WI38 (cell line): ENCODE data around the gene ANAPC5.

Experiments used
- H3K4me3 ChIP-seq: 2 replicates; pipeline ENCODE4 v1.5.1; 2011; ENCODE audit warnings: low read depth, mild to moderate bottlenecking, control low read depth, low read length
- TF ChIP-seq, protein P1 (sequence below): IDR thresholded peaks from 2 replicates; pipeline ENCODE4 v1.5.1; 2012; ENCODE audit warnings: low read depth, mild to moderate bottlenecking, control low read depth, low read length

Gene ANAPC5

DNA sequence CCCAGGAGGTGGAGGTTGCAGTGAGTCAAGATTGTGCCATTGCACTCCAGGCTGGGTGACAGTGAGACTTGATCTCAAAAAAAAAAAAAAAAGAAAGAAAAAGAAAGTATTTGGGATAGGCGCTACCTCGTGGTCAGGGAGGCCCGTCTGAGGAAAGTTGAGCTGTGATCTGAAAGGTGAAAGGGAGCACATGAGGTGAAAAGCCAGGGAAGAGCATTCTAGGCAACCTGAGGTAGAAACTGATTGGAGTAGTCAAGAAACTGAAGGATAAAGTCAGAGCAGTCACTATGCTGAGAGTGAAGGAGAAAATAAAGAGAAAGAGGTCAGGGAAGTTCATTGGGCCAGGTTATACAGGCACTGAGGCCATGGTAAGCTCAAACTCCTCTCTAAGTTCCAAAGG lies 7.7 kb downstream of the ANAPC5 start:
- TF ChIP-seq, protein P1, sequence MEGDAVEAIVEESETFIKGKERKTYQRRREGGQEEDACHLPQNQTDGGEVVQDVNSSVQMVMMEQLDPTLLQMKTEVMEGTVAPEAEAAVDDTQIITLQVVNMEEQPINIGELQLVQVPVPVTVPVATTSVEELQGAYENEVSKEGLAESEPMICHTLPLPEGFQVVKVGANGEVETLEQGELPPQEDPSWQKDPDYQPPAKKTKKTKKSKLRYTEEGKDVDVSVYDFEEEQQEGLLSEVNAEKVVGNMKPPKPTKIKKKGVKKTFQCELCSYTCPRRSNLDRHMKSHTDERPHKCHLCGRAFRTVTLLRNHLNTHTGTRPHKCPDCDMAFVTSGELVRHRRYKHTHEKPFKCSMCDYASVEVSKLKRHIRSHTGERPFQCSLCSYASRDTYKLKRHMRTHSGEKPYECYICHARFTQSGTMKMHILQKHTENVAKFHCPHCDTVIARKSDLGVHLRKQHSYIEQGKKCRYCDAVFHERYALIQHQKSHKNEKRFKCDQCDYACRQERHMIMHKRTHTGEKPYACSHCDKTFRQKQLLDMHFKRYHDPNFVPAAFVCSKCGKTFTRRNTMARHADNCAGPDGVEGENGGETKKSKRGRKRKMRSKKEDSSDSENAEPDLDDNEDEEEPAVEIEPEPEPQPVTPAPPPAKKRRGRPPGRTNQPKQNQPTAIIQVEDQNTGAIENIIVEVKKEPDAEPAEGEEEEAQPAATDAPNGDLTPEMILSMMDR: no peak
- H3K4me3 ChIP-seq: no peak overlapping the region

DNA sequence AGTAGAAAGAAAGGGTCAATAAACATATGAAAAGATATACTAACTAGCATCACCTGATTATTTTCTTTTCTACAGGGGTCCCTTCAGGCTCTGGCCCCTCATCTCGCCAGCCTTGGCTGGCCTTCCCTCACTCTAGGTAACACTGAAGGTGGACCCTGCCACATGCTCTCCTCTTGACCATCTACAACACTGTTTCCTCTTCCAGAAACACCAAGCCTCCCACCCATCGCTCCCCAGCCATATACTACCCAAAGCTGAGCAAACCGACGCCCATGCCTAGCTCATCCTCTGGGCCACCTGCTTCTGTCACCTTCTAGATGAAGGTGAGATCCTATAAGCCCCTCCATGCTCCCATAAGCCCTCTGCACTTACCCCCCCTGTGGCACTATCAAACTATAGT lies 14.8 kb downstream of the ANAPC5 start:
- TF ChIP-seq, protein P1: no peak
- H3K4me3 ChIP-seq: no peak overlapping the region

DNA sequence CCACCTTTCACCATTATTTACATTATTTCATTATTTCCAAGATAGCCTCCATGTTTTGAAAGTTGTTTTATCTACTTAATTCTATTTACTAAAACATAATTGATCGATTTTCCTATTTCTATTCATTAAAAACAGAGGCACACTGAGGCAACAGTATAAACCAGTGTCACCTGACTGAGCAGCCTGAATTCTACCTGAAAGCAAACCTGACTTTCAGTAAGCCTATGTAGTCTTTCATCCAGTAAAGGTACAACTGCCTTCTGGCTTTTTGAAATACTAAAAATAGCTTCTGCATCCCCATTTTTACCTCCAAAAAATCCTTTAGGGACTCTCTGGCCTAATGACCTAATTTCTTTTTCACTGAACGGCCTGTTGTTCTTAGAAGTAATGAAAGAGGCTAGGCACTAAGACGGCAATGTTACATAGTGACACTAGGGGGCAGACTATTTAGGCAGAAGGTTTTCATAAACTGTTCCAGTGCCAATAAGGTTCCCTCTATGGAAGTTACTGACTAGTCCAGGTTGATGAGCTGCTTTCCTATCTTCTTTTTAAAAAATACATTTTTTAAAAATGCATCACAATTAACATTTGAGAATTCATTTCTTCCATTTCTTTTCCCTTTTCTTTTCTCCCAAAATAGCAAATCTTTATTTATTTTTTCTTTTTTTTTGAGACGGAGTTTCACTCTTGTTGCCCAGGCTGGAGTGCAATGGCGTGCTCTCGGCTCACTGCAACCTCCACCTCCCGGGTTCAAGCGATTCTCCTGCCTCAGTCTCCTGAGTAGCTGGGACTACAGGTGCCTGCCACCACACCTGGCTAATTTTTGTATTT lies 17.5 kb downstream of the ANAPC5 start:
- no peak overlapping the region for H3K4me3 ChIP-seq
- TF ChIP-seq, protein P1: peak; percentile 41; the same call in 1 of the 2 replicates

DNA sequence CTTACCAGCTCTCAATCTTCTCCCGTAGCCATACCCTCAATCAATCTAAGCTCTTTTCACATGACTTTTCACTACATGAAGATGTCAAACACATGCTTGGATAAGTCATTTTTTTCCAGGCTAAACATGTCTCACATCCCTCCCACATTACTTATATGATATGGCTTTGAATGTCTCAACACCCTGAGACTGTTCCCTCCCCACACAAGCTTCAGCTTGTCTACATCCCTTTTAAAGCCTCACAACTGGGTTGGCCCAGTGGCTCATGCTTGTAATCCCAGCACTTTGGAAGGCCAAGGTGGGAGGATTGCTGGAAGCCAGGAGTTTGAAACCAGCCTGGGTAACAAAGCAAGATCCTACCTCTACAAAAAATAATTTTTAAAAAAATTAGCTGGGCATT lies 18.5 kb downstream of the ANAPC5 start:
- TF ChIP-seq, protein P1: no peak
- no peak overlapping the region for H3K4me3 ChIP-seq

DNA sequence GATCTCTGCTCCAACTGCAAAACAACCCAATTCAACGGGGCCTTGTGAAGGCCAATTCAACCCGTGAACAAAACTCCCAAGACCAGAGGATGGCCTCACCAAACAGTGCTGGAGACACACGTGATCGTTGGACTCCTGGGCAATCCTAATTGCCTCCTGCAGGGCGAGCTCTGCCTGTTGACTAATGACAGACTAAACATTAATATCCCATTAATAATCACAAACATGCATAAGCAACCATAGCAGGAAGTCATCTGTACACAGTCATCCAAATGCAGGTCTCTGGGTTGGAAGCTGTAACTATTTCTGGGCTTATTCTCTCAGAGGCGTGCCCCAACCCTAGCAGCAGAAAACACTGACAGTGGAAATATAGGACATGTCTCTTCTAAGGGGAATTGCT lies 21.0 kb downstream of the ANAPC5 start:
- no peak overlapping the region for H3K4me3 ChIP-seq
- TF ChIP-seq, protein P1: no peak

DNA sequence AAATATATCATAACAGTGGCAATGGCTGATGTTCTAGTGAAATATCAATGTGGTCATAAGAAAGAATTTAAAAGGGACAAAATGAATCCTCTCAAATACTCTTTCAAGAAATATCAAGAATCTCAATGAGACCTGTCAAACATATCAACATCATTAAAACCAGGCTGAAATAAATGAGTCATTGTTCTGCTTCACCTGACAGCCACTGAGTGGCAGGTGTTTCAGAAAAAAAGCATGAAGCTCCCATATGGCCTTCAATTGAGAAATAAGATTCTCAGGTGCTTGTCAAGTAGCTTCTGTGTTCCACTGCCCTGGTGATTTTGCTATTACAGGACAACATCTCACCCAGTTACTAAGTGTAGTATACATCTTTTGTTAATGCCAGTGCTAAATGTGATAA lies 21.5 kb downstream of the ANAPC5 start:
- TF ChIP-seq, protein P1: no peak
- no peak overlapping the region for H3K4me3 ChIP-seq

DNA sequence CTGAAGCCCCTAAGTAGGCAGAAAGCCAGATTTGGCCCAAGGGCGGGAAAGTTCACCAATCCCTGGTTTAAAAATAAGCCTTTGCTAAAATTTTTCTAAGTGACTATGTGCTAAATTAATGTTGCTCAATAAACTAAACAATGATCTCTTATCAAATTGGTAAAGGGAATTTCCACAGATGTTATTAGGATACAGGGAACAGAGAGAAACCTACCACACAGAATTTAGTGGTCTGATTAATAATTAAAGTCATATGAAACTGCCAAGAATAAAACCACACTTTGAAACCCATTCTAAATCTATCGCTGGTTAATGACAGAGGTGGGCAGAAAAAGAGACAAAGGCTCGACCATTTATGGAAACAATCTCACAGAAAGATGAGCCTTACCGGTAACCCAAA lies 22.0 kb downstream of the ANAPC5 start:
- TF ChIP-seq, protein P1: no peak

More for the DNA sequence above, 22.0 kb downstream of the ANAPC5 start:
- H3K4me3 ChIP-seq: no peak overlapping the region
